ENCODE data around the gene FBXO33. TPM values are rescaled to one million over a fixed set of nuclear protein-coding genes. Genes with fewer than 3 reads are reported as not detected.

FBXO33 gene
- total RNA-seq, 1 experiment from 2014 or later = 9.7 TPM

DNA sequence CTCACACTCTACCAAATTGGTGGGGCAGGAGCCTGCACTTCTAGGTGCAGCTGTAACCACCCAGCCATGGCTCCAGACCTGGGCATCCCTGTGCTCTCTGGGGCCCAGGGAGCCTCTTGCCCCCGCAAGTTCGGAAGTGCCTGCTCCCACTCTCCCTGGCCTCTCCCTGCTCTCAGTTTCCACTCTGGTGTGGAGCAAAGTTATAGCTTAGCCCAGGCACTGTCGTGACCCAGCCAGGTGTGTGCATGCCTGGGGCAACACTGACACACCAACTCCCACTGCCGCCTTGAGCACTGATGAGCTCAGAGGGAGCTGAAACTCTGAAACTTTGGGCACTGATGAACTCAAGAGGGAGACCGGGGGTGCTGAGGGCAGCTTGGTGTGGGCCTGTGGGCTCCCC lies 8.7 kb upstream of the FBXO33 start:
- ATAC-seq (no peak), DNase-seq (ENCODE audit: low read depth, low spot score) (no peak)
- no TSS peak for BruUV-seq (replicated peaks)
- ChIA-PET POLR2A (no interaction called here), RAD21 (ENCODE audit: low non-redundant PET in 1 of 2, low total read pairs in 2 of 2, uncharacterized antibody in 2 of 2, unreplicated experiment in 2 of 2) (no interaction called here), CTCF (no interaction called here)
- Histone ChIP-seq H3K27me3 (ENCODE audit: insufficient read depth, low read length) (no peaks in the 10 kb centered on the region), H3K9ac (ENCODE audit: low read length) (no peak overlapping the region), H2AFZ (ENCODE audit: low read depth, low read length, poor library complexity, severe bottlenecking) (no peak overlapping the region), H3K9me2 (ENCODE audit: insufficient read depth) (no peaks in the 10 kb centered on the region), H3K4me2 (ENCODE audit: low read length) (no peak overlapping the region), H3K36me3 (ENCODE audit: control insufficient read depth in 1 of 2, insufficient read depth in 2 of 2, low read length in 2 of 2) (no peaks in the 10 kb centered on the region), H4K20me1 (ENCODE audit: insufficient read depth) (no peaks in the 10 kb centered on the region), H3K79me2 (ENCODE audit: insufficient read depth, low read length) (no peaks in the 10 kb centered on the region), H3K9me3 (ENCODE audit: control insufficient read depth in 1 of 2, insufficient read depth in 1 of 2, low read depth in 1 of 2, low read length in 2 of 2) (peaks cover 0 to 7% of the 10 kb centered on the region in 2 experiments; a peak in 1 of 4 replicates), H3K27ac (ENCODE audit: low read depth, low read length) (no peak overlapping the region), H3K4me1 (ENCODE audit: control insufficient read depth in 1 of 2, insufficient read depth in 2 of 2, low read length in 2 of 2) (no peaks in the 10 kb centered on the region), H3K4me3 (replicated peaks in 1 of 2; ENCODE audit: low read depth in 1 of 2, low read length in 2 of 2) (no peak overlapping the region)
- intact Hi-C loops (cut with micrococcal nuclease) = no loop called here
- no peak for TF ChIP-seq SIN3A (IDR thresholded peaks at IDR 0.05; ENCODE audit: low read depth)
- no peak for TF ChIP-seq ZFX (IDR thresholded peaks at IDR 0.05)
- TF ChIP-seq, protein P1, sequence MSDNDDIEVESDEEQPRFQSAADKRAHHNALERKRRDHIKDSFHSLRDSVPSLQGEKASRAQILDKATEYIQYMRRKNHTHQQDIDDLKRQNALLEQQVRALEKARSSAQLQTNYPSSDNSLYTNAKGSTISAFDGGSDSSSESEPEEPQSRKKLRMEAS (IDR thresholded peaks at IDR 0.05) = no peak
- no peak for TF ChIP-seq FOSL1 (IDR thresholded peaks at IDR 0.05; ENCODE audit: low read depth)
- TF ChIP-seq, protein P2, sequence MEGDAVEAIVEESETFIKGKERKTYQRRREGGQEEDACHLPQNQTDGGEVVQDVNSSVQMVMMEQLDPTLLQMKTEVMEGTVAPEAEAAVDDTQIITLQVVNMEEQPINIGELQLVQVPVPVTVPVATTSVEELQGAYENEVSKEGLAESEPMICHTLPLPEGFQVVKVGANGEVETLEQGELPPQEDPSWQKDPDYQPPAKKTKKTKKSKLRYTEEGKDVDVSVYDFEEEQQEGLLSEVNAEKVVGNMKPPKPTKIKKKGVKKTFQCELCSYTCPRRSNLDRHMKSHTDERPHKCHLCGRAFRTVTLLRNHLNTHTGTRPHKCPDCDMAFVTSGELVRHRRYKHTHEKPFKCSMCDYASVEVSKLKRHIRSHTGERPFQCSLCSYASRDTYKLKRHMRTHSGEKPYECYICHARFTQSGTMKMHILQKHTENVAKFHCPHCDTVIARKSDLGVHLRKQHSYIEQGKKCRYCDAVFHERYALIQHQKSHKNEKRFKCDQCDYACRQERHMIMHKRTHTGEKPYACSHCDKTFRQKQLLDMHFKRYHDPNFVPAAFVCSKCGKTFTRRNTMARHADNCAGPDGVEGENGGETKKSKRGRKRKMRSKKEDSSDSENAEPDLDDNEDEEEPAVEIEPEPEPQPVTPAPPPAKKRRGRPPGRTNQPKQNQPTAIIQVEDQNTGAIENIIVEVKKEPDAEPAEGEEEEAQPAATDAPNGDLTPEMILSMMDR (IDR thresholded peaks at IDR 0.05 in 2 of 3, conservative IDR thresholded peaks at IDR 0.05 in 1 of 3; ENCODE audit: borderline replicate concordance in 1 of 3, insufficient read depth in 1 of 3, low read depth in 2 of 3, low read length in 2 of 3) = no peak
- no peak for TF ChIP-seq EZH2 (IDR thresholded peaks at IDR 0.05)
- no peak for TF ChIP-seq JUND (IDR thresholded peaks at IDR 0.05)
- no peak for TF ChIP-seq YY1 (IDR thresholded peaks at IDR 0.05; ENCODE audit: extremely low read depth, insufficient replicate concordance, low read depth, low read length)
- TF ChIP-seq POLR2AphosphoS5 (IDR thresholded peaks at IDR 0.05; ENCODE audit: low read depth, low read length) = no peak
- TF ChIP-seq TCF7L2 (IDR thresholded peaks at IDR 0.05; ENCODE audit: borderline replicate concordance, extremely low read depth, insufficient read depth, insufficient read length) = no peak
- no peak for TF ChIP-seq ELF1 (IDR thresholded peaks at IDR 0.05; ENCODE audit: borderline replicate concordance, low read depth)
- no peak for TF ChIP-seq CBX3 (IDR thresholded peaks at IDR 0.05; ENCODE audit: low read depth)
- no peak for TF ChIP-seq SRF (IDR thresholded peaks at IDR 0.05; ENCODE audit: low read depth)

Data from HCT116 (cell line).